ENCODE measurements around the gene SP4. TPM values are rescaled to one million over a fixed set of nuclear protein-coding genes. Genes with fewer than 3 reads are reported as not detected.

SP4 gene
- total RNA-seq, 1 donor from 2014 or later: 49.0 TPM

- Histone ChIP-seq H3K9ac (no peak overlapping the region), H4K20me1 (ENCODE audit: low read depth) (no peaks in the 10 kb centered on the region), H3K4me2 (no peak overlapping the region), H3K27me3 (no peaks in the 10 kb centered on the region), H3K4me3 (no peak overlapping the region), H3K27ac (no peak overlapping the region), H3K79me2 (ENCODE audit: low read depth) (no peaks in the 10 kb centered on the region), H3K36me3 (no peaks in the 10 kb centered on the region), H3K9me3 (ENCODE audit: low read depth) (no peaks in the 10 kb centered on the region), H3F3A (ENCODE audit: low read depth) (no peaks in the 10 kb centered on the region), H3K4me1 (no peaks in the 10 kb centered on the region), H2AFZ (replicated peaks) (no peak overlapping the region)
- no peak overlapping the region for H3K4me3 Mint-ChIP-seq
- no peak for DNase-seq (ENCODE audit: low spot score)
- peaks cover 4% of the 10 kb centered on the region for H3K27me3 Mint-ChIP-seq (ENCODE audit: insufficient read depth, low read depth)
- H3K36me3 Mint-ChIP-seq: no peaks in the 10 kb centered on the region
- H3K27ac Mint-ChIP-seq: no peak overlapping the region
- no peaks in the 10 kb centered on the region for H3K4me1 Mint-ChIP-seq
- TF ChIP-seq EZH2 (IDR thresholded peaks at IDR 0.05): no peak
- peaks cover 7% of the 10 kb centered on the region for H3K9me3 Mint-ChIP-seq
Observed at GRCh38 chr7:21401944-21402343, 25.9 kb upstream of the SP4 start.

GRCh38 chr7:21407796-21408480 is 19.9 kb upstream of the SP4 start:
- H3K9ac ChIP-seq: no peak overlapping the region
- peaks cover 14% of the 10 kb centered on the region for H3K4me1 Mint-ChIP-seq
- no peaks in the 10 kb centered on the region for H3K36me3 ChIP-seq
- H4K20me1 ChIP-seq (ENCODE audit: low read depth): no peaks in the 10 kb centered on the region
- H3K36me3 Mint-ChIP-seq: no peaks in the 10 kb centered on the region
- no peak overlapping the region for H3K4me3 ChIP-seq
- H3K27me3 Mint-ChIP-seq (ENCODE audit: insufficient read depth, low read depth): peaks cover 12% of the 10 kb centered on the region
- no peak overlapping the region for H3K4me3 Mint-ChIP-seq
- DNase-seq (ENCODE audit: low spot score): no peak
- H3K79me2 ChIP-seq (ENCODE audit: low read depth): no peaks in the 10 kb centered on the region
- H3K9me3 ChIP-seq (ENCODE audit: low read depth): no peaks in the 10 kb centered on the region
- no peak overlapping the region for H3K27ac Mint-ChIP-seq
- H3K4me1 ChIP-seq: peaks cover 6% of the 10 kb centered on the region
- TF ChIP-seq CTCF (IDR thresholded peaks at IDR 0.05) (no peak), EZH2phosphoT487 (IDR thresholded peaks at IDR 0.05) (no peak), EZH2 (IDR thresholded peaks at IDR 0.05) (no peak)
- H3F3A ChIP-seq (ENCODE audit: low read depth): no peaks in the 10 kb centered on the region
- H3K9me3 Mint-ChIP-seq: no peaks in the 10 kb centered on the region
- H3K4me2 ChIP-seq: no peak overlapping the region
- no peaks in the 10 kb centered on the region for H3K27me3 ChIP-seq
- no peak overlapping the region for H2AFZ ChIP-seq (replicated peaks)
- no peak overlapping the region for H3K27ac ChIP-seq

GRCh38 chr7:21408481-21408820 is 19.4 kb upstream of the SP4 start:
- peaks cover 19% of the 10 kb centered on the region for H3K4me1 Mint-ChIP-seq

More at GRCh38 chr7:21408481-21408820, 19.4 kb upstream of the SP4 start:
- no peak overlapping the region for H3K4me3 ChIP-seq
- TF ChIP-seq EZH2phosphoT487 (IDR thresholded peaks at IDR 0.05) (no peak), CTCF (IDR thresholded peaks at IDR 0.05) (no peak), EZH2 (IDR thresholded peaks at IDR 0.05) (no peak)
- Mint-ChIP-seq H3K36me3 (no peaks in the 10 kb centered on the region), H3K27me3 (ENCODE audit: insufficient read depth, low read depth) (peaks cover 12% of the 10 kb centered on the region), H3K9me3 (no peaks in the 10 kb centered on the region), H3K27ac (no peak overlapping the region), H3K4me3 (no peak overlapping the region)
- DNase-seq (ENCODE audit: low spot score): no peak
- no peak overlapping the region for H3K27ac ChIP-seq
- peaks cover 5% of the 10 kb centered on the region for H4K20me1 ChIP-seq (ENCODE audit: low read depth)
- no peaks in the 10 kb centered on the region for H3K79me2 ChIP-seq (ENCODE audit: low read depth)
- peaks cover 11% of the 10 kb centered on the region for H3K4me1 ChIP-seq
- H3K4me2 ChIP-seq: no peak overlapping the region
- no peaks in the 10 kb centered on the region for H3K36me3 ChIP-seq
- H3K9ac ChIP-seq: no peak overlapping the region
- H3F3A ChIP-seq (ENCODE audit: low read depth): no peaks in the 10 kb centered on the region
- no peaks in the 10 kb centered on the region for H3K9me3 ChIP-seq (ENCODE audit: low read depth)
- H3K27me3 ChIP-seq: no peaks in the 10 kb centered on the region
- no peak overlapping the region for H2AFZ ChIP-seq (replicated peaks)

Measured in neural progenitor cell (in vitro differentiated cells).